ENCODE measurements around the gene C4orf50.

Gene C4orf50

GRCh38 chr4:5889002-5889696 is 129.1 kb downstream of the C4orf50 start:
- no peak for DNase-seq (ENCODE audit: low spot score)

- no peak for DNase-seq (ENCODE audit: low spot score)
These were observed 129.8 kb downstream of the C4orf50 start for GRCh38 chr4:5888222-5889001.

GRCh38 chr4:5887361-5888221 is 130.6 kb downstream of the C4orf50 start:
- no peak for DNase-seq (ENCODE audit: low spot score)

- no peak for DNase-seq (ENCODE audit: low spot score)
These were observed 131.2 kb downstream of the C4orf50 start for GRCh38 chr4:5887011-5887360.

GRCh38 chr4:5885733-5886132 is 132.5 kb downstream of the C4orf50 start:
- DNase-seq (ENCODE audit: low spot score): no peak

GRCh38 chr4:5884796-5885195 is 133.4 kb downstream of the C4orf50 start:
- DNase-seq (ENCODE audit: low spot score): no peak

GRCh38 chr4:5883916-5884315 is 134.3 kb downstream of the C4orf50 start:
- DNase-seq (ENCODE audit: low spot score): no peak

GRCh38 chr4:5882947-5883346 is 135.3 kb downstream of the C4orf50 start:
- DNase-seq (ENCODE audit: low spot score): no peak

GRCh38 chr4:5881340-5881739 is 136.9 kb downstream of the C4orf50 start:
- DNase-seq (ENCODE audit: low spot score): no peak

- no peak for DNase-seq (ENCODE audit: low spot score)
These were observed 139.9 kb downstream of the C4orf50 start for GRCh38 chr4:5878359-5878758.

GRCh38 chr4:5877392-5877791 is 140.8 kb downstream of the C4orf50 start:
- DNase-seq (ENCODE audit: low spot score): no peak

- DNase-seq (ENCODE audit: low spot score): no peak
These were observed 143.3 kb downstream of the C4orf50 start for GRCh38 chr4:5874811-5875449.

GRCh38 chr4:5870701-5871100 is 147.5 kb downstream of the C4orf50 start:
- DNase-seq (ENCODE audit: low spot score): no peak

- no peak for DNase-seq (ENCODE audit: low spot score)
These were observed 148.1 kb downstream of the C4orf50 start for GRCh38 chr4:5869966-5870619.

- DNase-seq (ENCODE audit: low spot score): no peak
These were observed 150.4 kb downstream of the C4orf50 start for GRCh38 chr4:5867866-5868265.

- DNase-seq (ENCODE audit: low spot score): no peak
These were observed 151.1 kb downstream of the C4orf50 start for GRCh38 chr4:5866841-5867813.

- no peak for DNase-seq (ENCODE audit: low spot score)
These were observed 152.2 kb downstream of the C4orf50 start for GRCh38 chr4:5865896-5866599.

- no peak for DNase-seq (ENCODE audit: low spot score)
These were observed 154.6 kb downstream of the C4orf50 start for GRCh38 chr4:5863461-5864113.

- no peak for DNase-seq (ENCODE audit: low spot score)
These were observed 160.0 kb downstream of the C4orf50 start for GRCh38 chr4:5858020-5858769.

Data from hematopoietic multipotent progenitor cell treated with erythropoietin and hydrocortisone succinate and interleukin-3 and kit ligand, for 17 days (in vitro differentiated cells).